Lower leg skin (tissue), 3 donors: Measurements from ENCODE around the gene PIK3C2B.

Source experiments
- CTCF ChIP-seq, 3 donors: fragments of 450-650 bp; IDR thresholded peaks; one replicate each; pipeline ENCODE4 v1.5.1; 2016; ENCODE audit warnings: antibody characterized with exemption in 3 of 3, mild to moderate bottlenecking in 3 of 3, moderate library complexity in 2 of 3
- POLR2A ChIP-seq, 2 donors: fragments of 450-650 bp; IDR thresholded peaks; one replicate each; pipeline ENCODE4 v1.6.1; 2016 to 2017; ENCODE audit warnings: antibody characterized with exemption in 2 of 2, mild to moderate bottlenecking in 1 of 2, moderate library complexity in 1 of 2

GRCh38 chr1:204493984-204494280, 673 bp downstream of the PIK3C2B start:
- TF ChIP-seq CTCF (IDR thresholded peaks at IDR 0.05) (no peak), POLR2A (IDR thresholded peaks at IDR 0.05) (no peak)
